Astrocyte of the spinal cord (primary cell): Measurements from ENCODE around the gene RASGEF1C.

Experiments
- DNase-seq: peaks from one replicate; pipeline ENCODE4 v3.0.0; 2011; ENCODE audit warnings: low read depth, low spot score
- H3K4me3 ChIP-seq: 2 replicates; pipeline ENCODE4 v1.5.1; 2011; ENCODE audit warnings: low read depth, mild to moderate bottlenecking, low read length, moderate library complexity
- CTCF ChIP-seq: IDR thresholded peaks from 2 replicates; pipeline ENCODE4 v1.5.1; 2012; ENCODE audit warnings: low read depth, mild to moderate bottlenecking, low read length, inconsistent platforms
- in situ Hi-C: cut with HindIII; loops from 2 replicates; pipeline ENCODE4 v1.10.0; 2017; ENCODE audit warnings: low sequenced_read_pairs

RASGEF1C gene

GRCh38 chr5:180161420-180162303 is 47.3 kb downstream of the RASGEF1C start:
- no peak for DNase-seq
- in situ Hi-C loops, result no loop called here
- TF ChIP-seq CTCF, result no peak
- no peak overlapping the region for H3K4me3 ChIP-seq

GRCh38 chr5:180160789-180161188 is 48.2 kb downstream of the RASGEF1C start:
- no peak overlapping the region for H3K4me3 ChIP-seq
- TF ChIP-seq CTCF, result no peak
- in situ Hi-C loops, result no loop called here
- no peak for DNase-seq

- no peak for DNase-seq
- TF ChIP-seq CTCF, result no peak
- H3K4me3 ChIP-seq, result no peak overlapping the region
- in situ Hi-C loops, result no loop called here
These were observed 48.8 kb downstream of the RASGEF1C start for GRCh38 chr5:180160215-180160614.

- in situ Hi-C loops, result no loop called here
These were observed 49.3 kb downstream of the RASGEF1C start for GRCh38 chr5:180159756-180160155.

GRCh38 chr5:180157866-180158265 is 51.1 kb downstream of the RASGEF1C start:
- DNase-seq, result no peak
- TF ChIP-seq CTCF, result no peak
- no peak overlapping the region for H3K4me3 ChIP-seq
- in situ Hi-C loops, result no loop called here

More at GRCh38 chr5:180159756-180160155, 49.3 kb downstream of the RASGEF1C start:
- no peak for DNase-seq
- TF ChIP-seq CTCF, result no peak
- no peak overlapping the region for H3K4me3 ChIP-seq

GRCh38 chr5:180156141-180156540 is 52.9 kb downstream of the RASGEF1C start:
- no peak for DNase-seq
- in situ Hi-C loops, result no loop called here
- TF ChIP-seq CTCF, result no peak
- H3K4me3 ChIP-seq, result no peak overlapping the region
